ENCODE data around the gene BSN. TPM values are rescaled to one million over a fixed set of nuclear protein-coding genes. Genes with fewer than 3 reads are reported as not detected.

The BSN gene
- total and polyA plus RNA-seq, 2 experiments from 2014 or later: 0.50 to 5.1 TPM

GRCh38 chr3:49714728-49715550 is 160.7 kb downstream of the BSN start:
- Histone ChIP-seq H3K36me3 (ENCODE audit: insufficient read depth) (no peaks in the 10 kb centered on the region), H3K4me2 (no peak overlapping the region), H2AFZ (no peak overlapping the region), H3K27me3 (ENCODE audit: insufficient read depth) (no peaks in the 10 kb centered on the region), H3F3A (replicated peaks; ENCODE audit: low read depth) (0 out of 2 replicates have a peak, but pooled peaks cover 4% of the 10 kb centered on the region), H4K20me1 (replicated peaks; ENCODE audit: insufficient read depth) (peaks cover 2% of the 10 kb centered on the region; the same call in 1 of the 2 replicates), H3K4me1 (ENCODE audit: insufficient read depth) (no peaks in the 10 kb centered on the region; the same call in 1 of the 2 replicates), H3K79me2 (replicated peaks; ENCODE audit: insufficient read depth) (no peaks in the 10 kb centered on the region), H3K9me2 (ENCODE audit: insufficient read depth) (no peaks in the 10 kb centered on the region), H3K4me3 (no peak overlapping the region), H3K27ac (ENCODE audit: low read depth) (no peak overlapping the region)
- no peak overlapping the region for H3K27ac Mint-ChIP-seq
- peaks cover 6% of the 10 kb centered on the region; the same call in 1 of the 3 replicates for H3K9me3 Mint-ChIP-seq
- H3K4me1 Mint-ChIP-seq: peaks cover 15% of the 10 kb centered on the region
- no peak overlapping the region for H3K4me3 Mint-ChIP-seq
- peaks cover 28% of the 10 kb centered on the region for H3K27me3 Mint-ChIP-seq (ENCODE audit: insufficient read depth, low read depth, poor library complexity)
- DNase-seq (ENCODE audit: low spot score) (no peak), ATAC-seq (no peak)
- H3K36me3 Mint-ChIP-seq (ENCODE audit: low read depth): peaks cover 4% of the 10 kb centered on the region; the same call in 1 of the 3 replicates
- TF ChIP-seq CREB1 (CRISPR knock-in tag; IDR thresholded peaks at IDR 0.05; ENCODE audit: low read depth) (no peak), ZNF331 (CRISPR knock-in tag; IDR thresholded peaks at IDR 0.05; ENCODE audit: low read depth) (no peak)

- no peaks in the 10 kb centered on the region for H3K36me3 ChIP-seq (ENCODE audit: insufficient read depth)
- no peak overlapping the region for H2AFZ ChIP-seq
- peaks cover 4% of the 10 kb centered on the region; the same call in 1 of the 2 replicates for H3F3A ChIP-seq (replicated peaks; ENCODE audit: low read depth)
- H3K4me3 Mint-ChIP-seq: no peak overlapping the region
- no peaks in the 10 kb centered on the region for H3K27me3 ChIP-seq (ENCODE audit: insufficient read depth)
- H3K4me1 ChIP-seq (ENCODE audit: insufficient read depth): no peaks in the 10 kb centered on the region; the same call in 1 of the 2 replicates
- H3K27ac Mint-ChIP-seq: no peak overlapping the region
- DNase-seq (ENCODE audit: low spot score) (no peak), ATAC-seq (no peak)
- H3K4me3 ChIP-seq: no peak overlapping the region
- no peaks in the 10 kb centered on the region for H3K79me2 ChIP-seq (replicated peaks; ENCODE audit: insufficient read depth)
- TF ChIP-seq STAT1 (IDR thresholded peaks at IDR 0.05; ENCODE audit: unreplicated experiment): no peak
- TF ChIP-seq EZH2phosphoT487 (IDR thresholded peaks at IDR 0.05; ENCODE audit: unreplicated experiment): no peak
- H4K20me1 ChIP-seq (replicated peaks; ENCODE audit: insufficient read depth): peaks cover 3% of the 10 kb centered on the region; the same call in 1 of the 2 replicates
- no peaks in the 10 kb centered on the region for H3K9me2 ChIP-seq (ENCODE audit: insufficient read depth)
- peaks cover 30% of the 10 kb centered on the region for H3K27me3 Mint-ChIP-seq (ENCODE audit: insufficient read depth, low read depth, poor library complexity)
- no peak overlapping the region for H3K27ac ChIP-seq (ENCODE audit: low read depth)
- H3K4me1 Mint-ChIP-seq: peaks cover 15% of the 10 kb centered on the region
- H3K9me3 Mint-ChIP-seq: peaks cover 6% of the 10 kb centered on the region; the same call in 1 of the 3 replicates
- peaks cover 6% of the 10 kb centered on the region for H3K36me3 Mint-ChIP-seq (ENCODE audit: low read depth)
- H3K4me2 ChIP-seq: no peak overlapping the region
These were observed 161.4 kb downstream of the BSN start for GRCh38 chr3:49715611-49716121.

- peaks cover 4% of the 10 kb centered on the region; the same call in 1 of the 2 replicates for H3F3A ChIP-seq (replicated peaks; ENCODE audit: low read depth)
- no peaks in the 10 kb centered on the region; the same call in 1 of the 2 replicates for H3K4me1 ChIP-seq (ENCODE audit: insufficient read depth)
- no peaks in the 10 kb centered on the region for H3K79me2 ChIP-seq (replicated peaks; ENCODE audit: insufficient read depth)
- no peaks in the 10 kb centered on the region for H3K27me3 ChIP-seq (ENCODE audit: insufficient read depth)
- ATAC-seq (no peak), DNase-seq (ENCODE audit: low spot score) (no peak)
- H3K9me2 ChIP-seq (ENCODE audit: insufficient read depth): no peaks in the 10 kb centered on the region
- peaks cover 3% of the 10 kb centered on the region; the same call in 1 of the 2 replicates for H4K20me1 ChIP-seq (replicated peaks; ENCODE audit: insufficient read depth)
- H3K36me3 Mint-ChIP-seq (ENCODE audit: low read depth): peaks cover 11% of the 10 kb centered on the region
- H3K4me3 Mint-ChIP-seq: no peak overlapping the region
- H3K36me3 ChIP-seq (ENCODE audit: insufficient read depth): 0 out of 2 replicates have a peak, but pooled peaks cover 1% of the 10 kb centered on the region
- no peak overlapping the region for H3K27ac Mint-ChIP-seq
- H3K4me1 Mint-ChIP-seq: peaks cover 15% of the 10 kb centered on the region
- H3K27me3 Mint-ChIP-seq (ENCODE audit: insufficient read depth, low read depth, poor library complexity): peaks cover 35% of the 10 kb centered on the region
- no peak for TF ChIP-seq CREB1 (CRISPR knock-in tag; IDR thresholded peaks at IDR 0.05; ENCODE audit: low read depth)
- no peak for TF ChIP-seq STAT1 (IDR thresholded peaks at IDR 0.05; ENCODE audit: unreplicated experiment)
- no peak for TF ChIP-seq EZH2 (IDR thresholded peaks at IDR 0.05; ENCODE audit: low read depth, unreplicated experiment)
- H3K4me2 ChIP-seq: no peak overlapping the region
- H3K9me3 Mint-ChIP-seq: peaks cover 6% of the 10 kb centered on the region; the same call in 1 of the 3 replicates
- no peak overlapping the region for H3K27ac ChIP-seq (ENCODE audit: low read depth)
- no peak overlapping the region for H2AFZ ChIP-seq
- H3K4me3 ChIP-seq: no peak overlapping the region
These were observed 161.9 kb downstream of the BSN start for GRCh38 chr3:49716169-49716568.
